GM03348 (cell line): ENCODE data around the gene ZNF433.
A peak's percentile ranks its signal among the peaks of the same experiment; 100 is the strongest.
"Not testable (repeated sequence)": the region's sequence is repeated elsewhere in the genome, so short reads cannot be mapped to it uniquely, and the experiment has no call there.

Source experiments
- DNase-seq: peaks from one replicate; pipeline ENCODE4 v3.0.0; 2012; ENCODE audit warnings: low spot score

Gene ZNF433

DNA sequence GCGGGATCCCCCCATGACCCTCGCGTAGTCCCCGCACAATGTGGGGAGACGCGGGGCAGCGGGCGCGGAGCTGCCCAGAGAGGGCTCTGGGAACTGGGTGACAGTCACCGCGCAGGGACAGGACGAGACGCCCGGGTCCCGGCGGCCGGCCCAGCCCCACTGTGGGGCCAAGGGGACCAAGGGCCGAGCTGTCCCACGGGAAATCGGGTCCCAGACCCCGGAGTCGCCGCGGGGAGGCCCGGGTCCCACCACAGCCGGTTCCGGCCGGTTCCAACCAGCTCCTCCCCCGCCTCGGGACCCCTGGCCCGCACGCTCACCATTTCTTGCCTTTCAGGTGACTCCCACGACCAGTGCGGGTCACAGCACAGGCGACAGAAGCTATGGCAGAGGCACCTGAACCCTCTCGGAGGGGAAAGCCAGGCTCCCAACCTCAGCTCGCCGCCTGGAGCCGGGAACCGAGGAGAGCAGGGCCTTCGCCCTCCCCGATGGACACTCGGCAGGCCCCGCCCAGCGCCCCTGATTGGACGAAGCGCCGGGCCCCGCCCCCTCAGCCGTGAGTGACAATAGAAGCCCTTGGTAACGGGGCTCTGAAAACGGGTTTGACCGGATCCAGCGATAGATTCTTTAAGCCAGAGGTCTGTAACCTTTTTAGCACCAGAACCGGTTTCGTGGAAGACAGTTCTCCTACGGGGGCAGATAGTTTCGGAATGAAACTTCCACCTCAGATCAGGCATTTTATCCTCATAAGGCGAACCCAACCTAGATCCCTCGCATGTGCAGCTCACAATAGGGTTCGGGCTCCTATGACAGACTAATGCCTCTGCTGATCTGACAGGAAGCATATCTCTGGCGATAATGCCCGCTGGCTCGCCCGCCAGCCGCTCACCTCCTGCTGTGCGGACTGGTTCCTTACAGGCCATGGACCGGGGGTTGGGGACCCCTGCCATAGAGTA, at the start of gene ZNF433:
TSS of gene ZNF433 (minus strand) at position 460 of the 953 bp plus-strand sequence. CDS start at position 320, 140 bp downstream.
- DNase-seq, result peak; percentile 99

DNA sequence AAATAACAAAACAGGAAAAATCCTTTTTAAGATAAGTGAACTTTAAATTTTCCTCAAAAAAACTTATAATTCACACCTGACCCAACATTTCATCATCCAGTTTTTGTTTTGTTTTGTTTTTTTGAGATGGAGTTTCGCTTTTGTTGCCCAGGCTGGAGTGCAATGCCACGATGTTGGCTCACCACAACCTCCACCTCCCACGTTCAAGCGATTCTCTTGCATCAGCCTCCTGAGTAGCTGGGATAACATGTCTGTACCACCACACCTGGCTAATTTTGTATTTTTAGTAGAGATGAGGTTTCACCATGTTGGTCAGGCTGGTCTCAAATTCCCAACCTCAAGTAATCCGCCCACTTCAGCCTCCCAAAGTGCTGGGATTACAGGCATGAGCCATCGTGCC, 47.9 kb upstream of the ZNF433 start:
- not testable (repeated sequence) for DNase-seq

DNA sequence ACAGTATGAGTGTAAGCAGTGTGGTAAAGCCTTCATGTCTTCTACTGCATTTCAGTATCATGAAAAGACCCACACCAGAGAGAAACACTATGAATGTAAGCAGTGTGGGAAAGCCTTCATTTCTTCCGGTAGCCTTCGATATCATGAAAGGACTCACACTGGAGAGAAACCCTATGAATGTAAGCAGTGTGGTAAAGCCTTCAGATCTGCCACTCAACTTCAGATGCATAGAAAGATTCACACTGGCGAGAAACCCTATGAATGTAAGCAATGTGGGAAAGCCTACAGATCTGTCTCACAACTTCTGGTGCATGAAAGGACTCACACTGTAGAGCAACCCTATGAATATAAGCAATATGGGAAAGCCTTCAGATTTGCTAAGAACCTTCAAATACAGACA, 41.9 kb upstream of the ZNF433 start:
- DNase-seq, result no peak

DNA sequence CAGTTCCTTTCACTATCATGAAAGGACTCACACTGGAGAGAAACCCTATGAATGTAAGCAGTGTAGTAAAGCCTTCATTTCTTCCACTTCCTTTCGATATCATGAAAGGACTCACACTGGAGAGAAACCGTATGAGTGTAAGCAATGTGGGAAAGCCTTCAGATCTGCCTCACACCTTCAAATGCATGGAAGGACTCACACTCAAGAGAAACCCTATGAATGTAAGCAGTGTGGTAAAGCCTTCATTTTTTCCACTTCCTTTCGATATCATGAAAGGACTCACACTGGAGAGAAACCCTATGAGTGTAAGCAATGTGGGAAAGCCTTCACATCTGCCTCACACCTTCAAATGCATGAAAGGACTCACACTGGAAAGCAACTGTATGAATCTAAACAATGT, 40.9 kb upstream of the ZNF433 start:
- not testable (repeated sequence) for DNase-seq

DNA sequence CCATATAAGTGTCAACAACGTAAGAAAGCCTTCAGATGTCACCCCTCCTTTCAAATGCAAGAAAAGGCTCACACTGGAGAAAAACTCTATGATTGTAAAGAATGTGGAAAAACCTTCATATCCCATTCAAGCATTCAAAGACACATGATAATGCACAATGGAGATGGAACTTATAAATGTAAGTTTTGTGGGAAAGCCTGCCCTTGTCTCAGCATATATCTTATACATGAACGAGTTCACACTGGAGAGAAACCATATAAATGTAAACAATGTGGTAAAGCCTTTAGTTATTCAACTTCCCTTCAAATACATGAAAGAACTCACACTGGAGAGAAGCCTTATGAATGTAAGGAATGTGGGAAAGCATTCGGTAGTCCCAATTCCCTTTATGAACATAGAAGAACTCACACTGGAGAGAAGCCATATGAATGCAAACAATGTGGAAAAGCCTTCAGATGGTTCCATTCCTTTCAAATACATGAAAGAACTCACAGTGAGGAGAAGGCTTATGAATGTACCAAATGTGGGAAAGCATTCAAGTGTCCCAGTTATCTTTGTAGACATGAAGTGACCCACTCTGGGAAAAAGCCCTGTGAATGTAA, 40.2 kb upstream of the ZNF433 start:
- DNase-seq, result no peak

DNA sequence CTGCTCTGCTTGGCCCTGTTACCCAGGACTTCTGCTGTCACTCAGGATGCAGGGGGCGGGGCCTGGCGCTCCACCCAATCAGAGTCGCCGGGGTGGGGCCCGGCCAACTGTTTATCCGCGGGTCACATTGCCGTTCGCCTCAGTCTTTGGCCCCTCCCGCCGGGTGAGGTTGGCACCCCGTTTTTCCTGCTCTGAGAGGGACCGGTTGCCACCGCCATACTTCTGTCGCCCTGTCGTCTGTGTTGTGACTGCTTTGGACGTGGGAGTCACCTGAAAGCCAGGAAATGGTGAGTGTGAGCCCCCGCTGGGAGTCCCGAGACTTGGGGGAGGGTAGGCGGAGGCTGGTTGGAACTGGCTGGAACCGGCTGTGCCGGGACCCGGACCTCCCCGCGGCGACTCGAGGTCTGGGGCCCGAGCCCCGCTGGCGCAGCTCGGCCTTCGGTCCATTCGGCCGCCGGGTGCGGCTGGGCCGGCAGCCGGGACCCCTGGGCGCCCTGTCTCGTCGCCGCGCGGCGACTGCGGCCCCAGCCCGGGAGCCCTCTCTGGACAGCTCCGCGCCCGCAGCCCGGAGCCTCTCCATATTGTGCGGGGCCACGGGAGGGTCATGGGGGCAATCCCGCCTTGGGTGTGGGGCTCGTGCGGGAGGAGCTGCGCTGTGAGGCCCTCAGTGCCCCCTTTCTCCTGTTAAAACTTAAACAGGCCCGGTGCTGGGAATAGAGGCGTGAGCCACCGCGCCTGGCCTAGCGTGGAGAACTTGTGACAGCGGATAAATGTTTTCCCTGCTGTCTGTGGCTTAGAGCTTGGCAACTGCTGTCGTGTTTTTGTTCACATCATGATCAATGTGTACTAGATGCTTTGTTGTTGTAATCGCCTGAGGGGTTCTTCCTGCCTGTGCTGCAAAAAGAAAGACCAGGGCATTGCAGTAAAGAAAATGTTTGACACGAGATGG, 29.4 kb upstream of the ZNF433 start, which contains the start of gene ZNF844:
TSS of gene ZNF844 (plus strand) at position 142 of the 949 bp plus-strand sequence. CDS start at position 285, 143 bp downstream.
- DNase-seq, result peak; percentile 97

DNA sequence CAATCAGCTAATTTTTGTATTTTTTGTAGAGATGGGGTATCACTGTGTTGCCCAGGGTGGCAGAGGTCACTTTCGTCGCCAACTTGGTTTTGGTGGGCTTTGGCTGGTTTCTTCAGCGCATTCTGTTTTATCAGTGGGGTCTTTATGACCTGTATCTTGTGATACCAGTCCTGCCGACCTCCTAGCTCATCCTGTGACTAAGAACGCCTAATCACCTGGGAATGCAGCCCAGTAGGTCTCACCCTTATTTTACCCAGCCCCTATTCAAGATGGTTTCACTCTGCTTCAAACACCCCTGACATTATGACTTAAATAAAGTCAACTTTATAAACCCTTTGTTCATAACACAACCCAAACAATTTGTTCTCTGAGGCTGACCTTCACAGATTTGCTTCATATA, 20.3 kb upstream of the ZNF433 start:
- no peak for DNase-seq

DNA sequence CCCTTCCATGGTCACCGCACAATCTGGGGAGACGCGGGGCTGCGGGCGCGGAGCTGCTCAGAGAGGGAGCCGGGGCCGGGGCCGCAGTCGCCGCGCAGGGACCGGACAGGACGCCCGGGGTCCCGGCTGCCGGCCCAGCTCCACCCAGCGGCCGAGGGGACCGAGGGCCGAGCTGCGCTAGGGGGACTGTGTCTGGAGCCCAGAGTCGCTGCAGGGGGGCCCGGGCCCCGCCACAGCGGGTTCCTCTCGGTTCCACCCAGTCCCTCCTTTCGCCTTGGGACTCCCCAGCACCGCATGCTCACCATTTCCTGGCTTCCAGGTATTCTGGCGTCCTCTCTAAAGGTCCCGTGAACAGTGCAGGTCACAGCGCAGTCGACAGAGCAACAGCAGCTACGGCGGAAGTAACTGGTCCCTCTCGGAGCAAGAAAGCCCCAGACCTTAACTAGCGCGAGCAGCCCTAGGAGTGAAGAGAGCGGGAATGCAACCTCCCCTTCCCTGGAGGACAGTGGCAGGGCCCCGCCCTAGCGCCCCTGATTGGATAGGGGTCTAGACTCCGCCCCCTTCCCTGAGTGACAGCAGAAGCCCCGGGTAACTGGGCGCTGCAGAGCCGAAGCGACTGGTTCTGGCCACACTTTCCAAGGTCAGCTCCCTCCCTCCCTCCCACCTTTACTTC, 17.2 kb upstream of the ZNF433 start, which contains the start of gene ZNF878:
TSS of gene ZNF878 (minus strand) at position 465 of the 673 bp plus-strand sequence. CDS start at position 305, 160 bp downstream.
- DNase-seq, result peak; percentile 94

DNA sequence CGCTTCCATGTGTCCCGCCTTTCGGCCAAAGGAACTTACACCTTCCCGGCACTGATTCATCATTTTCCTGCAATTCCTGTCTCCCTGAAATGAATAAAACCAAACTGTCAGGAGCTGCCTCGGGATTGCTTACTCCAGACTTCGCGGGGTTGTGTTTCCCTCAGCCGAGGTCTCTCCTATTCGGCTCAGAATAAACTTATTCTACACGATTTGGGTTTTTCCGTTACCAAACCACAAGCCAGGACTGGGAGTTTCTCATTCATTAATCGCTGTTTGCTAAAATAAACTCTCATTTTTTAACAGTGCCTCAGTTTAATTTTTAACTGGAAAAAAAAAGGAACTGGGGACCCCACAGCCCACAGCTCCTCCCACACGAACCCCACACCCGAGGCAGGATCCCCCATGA, 16.6 kb upstream of the ZNF433 start:
- peak; percentile 16 for DNase-seq

DNA sequence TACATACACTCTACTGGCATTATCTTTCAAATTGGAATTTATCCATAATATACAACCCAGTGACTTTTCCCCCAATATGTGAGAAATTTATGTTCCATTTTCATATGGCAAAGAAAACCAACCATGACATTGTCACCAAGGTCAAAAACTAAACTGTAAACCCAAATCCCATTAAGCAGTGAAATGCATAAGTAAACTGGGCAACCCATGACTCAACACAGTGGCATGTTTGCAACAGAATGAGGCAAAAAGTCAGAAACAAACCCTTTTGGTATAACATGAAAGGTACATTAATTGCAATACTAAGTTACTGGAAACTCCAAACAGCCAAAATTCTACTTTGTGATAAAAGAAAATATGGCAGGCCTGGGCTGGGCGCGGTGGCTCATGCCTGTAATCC, 12.4 kb upstream of the ZNF433 start:
- DNase-seq, result no peak

DNA sequence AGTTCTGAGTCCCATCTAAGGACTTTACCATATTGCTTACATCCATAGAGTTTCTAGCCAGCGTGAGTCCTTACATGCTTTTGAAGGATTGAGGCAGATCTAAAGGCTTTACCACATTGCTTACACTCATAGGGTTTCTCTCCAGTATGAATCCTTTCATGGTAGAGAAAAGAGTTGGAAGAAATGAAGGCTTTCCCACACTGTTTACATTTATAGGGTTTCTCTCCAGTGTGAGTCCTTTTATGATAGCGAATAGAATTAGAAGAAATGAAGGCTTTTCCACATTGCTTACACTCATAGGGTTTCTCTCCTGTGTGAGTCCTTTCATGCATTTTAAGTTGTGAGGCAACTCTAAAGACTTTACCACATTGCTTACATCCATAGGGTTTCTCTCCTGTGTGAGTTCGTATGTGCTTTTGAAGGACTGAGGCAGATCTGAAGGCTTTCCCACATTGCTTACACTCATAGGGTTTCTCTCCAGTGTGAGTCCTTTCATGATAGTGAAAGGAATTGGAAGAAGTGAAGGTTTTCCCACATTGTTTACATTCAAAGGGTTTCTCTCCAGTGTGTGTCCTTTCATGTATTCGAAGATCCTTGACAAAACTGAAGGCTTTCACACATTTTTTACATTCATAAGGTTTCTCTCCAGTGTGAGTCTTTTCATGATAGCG, 8.4 kb upstream of the ZNF433 start:
- no peak for DNase-seq

DNA sequence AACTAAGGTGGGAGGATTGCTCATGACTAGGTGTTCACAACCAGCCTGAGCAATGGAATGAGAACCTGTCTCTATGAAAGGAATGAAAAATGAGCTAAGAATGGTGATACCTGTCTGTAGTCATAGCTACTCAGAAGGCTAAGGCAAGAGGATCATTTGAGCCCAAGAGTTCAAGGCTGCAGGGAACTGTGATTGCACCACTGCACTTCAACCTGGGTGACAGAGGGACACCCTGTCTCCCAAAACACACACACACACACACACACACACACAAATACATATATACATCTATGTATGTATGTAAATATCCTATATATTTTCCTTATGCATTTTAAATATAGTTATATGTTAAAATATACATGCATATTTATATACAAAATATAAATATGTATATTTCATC, 7.4 kb upstream of the ZNF433 start:
- no peak for DNase-seq

DNA sequence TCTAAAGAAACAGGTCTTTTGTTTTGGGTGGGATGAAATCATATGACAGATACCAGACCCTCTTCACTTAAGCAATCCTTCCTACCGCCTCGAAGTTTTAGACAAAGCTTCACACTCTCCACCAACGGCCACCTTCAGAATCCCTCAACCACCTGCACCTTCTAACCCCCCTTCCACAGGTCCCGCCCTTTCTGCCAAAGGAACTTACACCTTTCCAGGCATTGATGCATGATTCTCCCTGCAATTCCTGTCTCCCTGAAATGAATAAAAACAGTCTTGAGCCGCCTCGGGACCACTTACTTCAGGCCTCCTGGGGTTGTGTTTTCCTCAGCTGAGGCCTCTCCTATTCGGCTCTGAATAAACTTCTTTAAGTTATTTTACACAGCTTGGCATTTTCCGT, 859 bp downstream of the ZNF433 start:
- DNase-seq, result peak; percentile 21

DNA sequence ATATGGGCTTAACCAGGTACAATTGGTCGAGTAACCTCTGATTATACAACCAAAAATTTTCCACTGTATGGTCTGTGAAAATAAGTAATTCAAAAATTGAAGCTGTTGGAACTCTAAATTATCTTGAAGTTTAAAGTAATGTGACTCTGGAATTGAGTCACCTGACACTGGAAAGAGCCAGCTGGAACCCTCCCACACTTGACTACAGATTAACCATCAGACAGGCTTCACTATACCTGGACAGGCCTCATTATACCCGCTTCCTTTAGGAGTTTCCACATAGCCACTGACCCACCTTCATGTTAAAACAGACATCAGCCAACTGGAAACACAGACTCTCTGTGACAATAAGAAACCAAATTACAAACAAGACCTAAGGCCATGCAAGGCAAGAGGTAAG, 1.3 kb downstream of the ZNF433 start:
- no peak for DNase-seq

DNA sequence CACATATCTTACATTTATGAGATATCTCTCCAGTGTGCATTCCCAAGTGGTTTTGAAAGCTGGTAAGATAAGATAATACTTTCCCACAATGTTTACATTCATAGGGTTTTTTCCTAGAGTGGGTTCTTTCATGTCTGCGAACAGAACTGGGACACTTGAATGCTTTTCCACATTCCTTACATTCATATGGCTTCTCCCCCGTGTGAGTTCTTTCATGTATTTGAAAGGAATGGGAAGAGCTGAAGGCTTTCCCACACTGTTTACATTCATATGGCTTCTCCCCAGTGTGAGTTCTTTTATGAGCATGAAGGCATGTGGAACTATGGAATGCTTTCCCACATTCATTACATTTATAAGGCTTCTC, 19.7 kb downstream of the ZNF433 start:
- no peak for DNase-seq

DNA sequence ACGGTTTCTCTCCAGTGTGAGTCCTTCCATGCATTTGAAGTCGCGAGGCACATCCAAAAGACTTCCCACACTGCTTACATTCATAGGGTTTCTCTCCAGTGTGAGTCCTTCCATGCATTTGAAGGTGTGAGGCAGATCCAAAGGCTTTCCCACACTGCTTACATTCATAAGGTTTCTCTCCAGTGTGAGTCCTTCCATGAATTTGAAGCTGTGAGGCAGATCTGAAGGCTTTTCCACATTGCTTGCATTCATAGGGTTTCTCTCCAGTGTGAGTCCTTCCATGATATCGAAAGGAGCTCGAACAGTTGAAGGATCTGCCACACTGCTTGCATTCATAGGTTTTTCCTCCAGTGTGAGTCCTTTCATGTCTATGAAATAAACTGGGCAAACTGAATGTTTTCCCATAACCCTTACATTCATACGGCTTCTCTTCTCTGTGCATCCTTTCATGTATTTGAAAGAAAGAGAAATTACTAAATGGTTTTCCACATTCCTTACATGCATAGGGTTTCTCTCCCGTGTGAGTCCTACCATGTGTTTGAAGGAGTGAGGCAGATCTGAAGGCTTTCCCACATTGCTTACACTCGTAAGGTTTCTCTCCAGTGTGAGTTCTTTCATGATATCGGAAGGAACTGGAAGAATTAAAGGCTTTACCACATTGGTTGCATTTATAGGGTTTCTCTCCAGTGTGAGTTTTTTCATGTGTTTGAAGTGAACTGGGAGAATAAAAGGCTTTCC, 20.3 kb downstream of the ZNF433 start:
- DNase-seq, result no peak

DNA sequence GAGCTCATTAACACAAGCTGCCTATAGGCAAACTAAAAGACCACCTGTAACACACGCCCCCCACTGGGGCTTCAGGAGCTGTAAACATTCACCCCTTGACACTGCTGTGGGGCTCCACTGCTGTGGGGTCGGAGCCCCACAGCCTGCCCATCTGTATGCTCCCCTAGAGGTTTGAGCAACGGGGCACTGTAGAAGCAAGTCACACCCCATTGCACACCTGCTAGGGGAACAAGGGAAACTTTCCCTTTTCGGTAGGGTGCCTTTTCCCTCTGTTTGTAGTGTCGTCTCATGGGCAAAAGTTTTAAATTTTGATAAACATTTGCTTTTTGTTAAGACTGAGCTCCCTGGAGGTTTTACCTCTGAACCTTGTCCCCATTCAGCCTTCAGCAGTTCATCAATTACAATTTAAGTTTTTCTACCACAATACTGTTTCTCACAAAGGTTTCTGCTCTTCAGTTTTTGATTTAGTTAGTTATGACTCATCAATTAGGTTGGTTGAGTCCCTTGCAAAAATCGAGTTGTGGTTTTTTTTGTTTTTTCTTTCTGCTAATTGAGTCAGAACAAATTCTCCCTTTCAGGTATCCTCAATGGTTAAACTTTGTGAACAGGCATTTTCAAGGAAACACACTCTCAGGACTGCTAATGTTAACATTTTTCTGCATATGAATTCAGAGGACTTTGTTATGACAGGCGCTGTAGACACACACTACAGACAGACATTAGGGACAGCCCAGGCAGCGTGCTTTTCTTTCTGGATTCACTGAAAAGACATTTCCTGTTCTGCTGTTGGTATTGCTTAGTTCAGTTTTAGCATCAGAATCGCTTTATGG, 35.1 kb downstream of the ZNF433 start:
- no peak for DNase-seq

DNA sequence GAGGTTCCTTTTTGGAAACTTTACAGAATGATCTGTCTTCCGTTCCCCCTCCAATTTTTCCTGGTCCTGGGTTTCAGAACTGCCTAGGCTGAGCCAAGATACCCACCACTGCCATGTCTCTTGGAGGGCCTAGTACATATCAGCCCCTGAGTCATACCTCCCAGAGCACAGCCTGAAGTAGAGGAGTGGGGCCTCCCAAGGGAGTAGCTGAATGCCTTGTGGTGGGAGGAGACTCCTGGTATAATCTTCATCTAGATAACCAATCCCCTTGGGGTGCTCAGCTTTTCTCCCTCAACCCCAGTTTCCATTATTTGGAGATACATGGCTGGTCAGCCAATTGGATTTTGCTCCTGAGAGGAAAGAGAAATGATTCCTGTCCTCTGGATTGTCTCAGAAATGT, 40.3 kb downstream of the ZNF433 start:
- peak; percentile 32 for DNase-seq

DNA sequence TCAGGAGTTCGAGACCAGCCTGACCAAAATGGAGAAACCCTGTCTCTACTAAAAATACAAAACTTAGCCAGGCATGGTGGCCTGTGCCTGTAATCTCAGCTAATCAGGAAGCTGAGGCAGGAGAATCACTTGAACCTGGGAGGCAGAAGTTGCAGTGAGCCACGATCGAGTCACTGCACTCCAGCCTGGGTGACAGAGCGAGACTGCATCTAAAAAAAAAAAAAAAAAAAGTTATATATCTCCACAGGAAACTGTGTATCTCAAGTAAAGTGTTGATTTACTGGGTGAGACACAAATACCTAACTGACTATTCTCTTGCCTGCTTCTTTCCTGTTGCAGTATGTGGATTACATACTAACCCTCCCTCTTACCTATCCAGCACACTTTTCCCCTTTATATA, 43.6 kb downstream of the ZNF433 start:
- not testable (repeated sequence) for DNase-seq
